ENCODE data around the gene ACRBP. TPM values are rescaled to one million over a fixed set of nuclear protein-coding genes. Genes with fewer than 3 reads are reported as not detected.

Gene ACRBP
- total RNA-seq, 1 donor from 2014 or later = 0.15 TPM

Other genes starting within 250 kb of the ACRBP start
- gene CD27, start 202.5 kb downstream of the ACRBP start, total RNA-seq = not detected in 2 replicates
- gene TAPBPL, start 195.4 kb downstream of the ACRBP start, total RNA-seq = 8.2 and 19.1 TPM in 2 replicates
- gene VAMP1, start 176.8 kb downstream of the ACRBP start, total RNA-seq = 1.8 and 2.3 TPM in 2 replicates
- 57.1 and 84.9 TPM in 2 replicates for gene MRPL51, start 154.2 kb downstream of the ACRBP start, total RNA-seq
- gene NCAPD2, start 153.3 kb downstream of the ACRBP start, total RNA-seq = 28.1 and 138 TPM in 2 replicates
- 5,930 and 6,897 TPM in 2 replicates for gene GAPDH, start 112.9 kb downstream of the ACRBP start, total RNA-seq
- gene IFFO1, start 91.4 kb downstream of the ACRBP start, total RNA-seq = 3.8 and 5.2 TPM in 2 replicates
- 16.5 and 32.3 TPM in 2 replicates for gene NOP2, start 79.1 kb downstream of the ACRBP start, total RNA-seq
- 228 and 358 TPM in 2 replicates for gene CHD4, start 40.1 kb downstream of the ACRBP start, total RNA-seq
- 0.17 TPM in 1 of 2 replicates, not detected in the other for gene LPAR5, start 11.5 kb downstream of the ACRBP start, total RNA-seq
- gene ING4, start 15.7 kb upstream of the ACRBP start, total RNA-seq = 45.3 and 67.6 TPM in 2 replicates
- 5.6 and 18.4 TPM in 2 replicates for gene ZNF384, start 41.9 kb upstream of the ACRBP start, total RNA-seq
- 0.15 TPM in 1 of 2 replicates, not detected in the other for gene PIANP, start 53.4 kb upstream of the ACRBP start, total RNA-seq
- 66.0 and 68.3 TPM in 2 replicates for gene COPS7A, start 76.6 kb upstream of the ACRBP start, total RNA-seq
- gene MLF2, start 105.7 kb upstream of the ACRBP start, total RNA-seq = 168 and 222 TPM in 2 replicates
- gene PTMS, start 118.9 kb upstream of the ACRBP start, total RNA-seq = 24.0 and 69.1 TPM in 2 replicates
- gene LAG3, start 125.1 kb upstream of the ACRBP start, total RNA-seq = not detected in 2 replicates
- gene CD4, start 142.1 kb upstream of the ACRBP start, total RNA-seq = 0.10 TPM in 1 of 2 replicates, not detected in the other
- 3.8 TPM in 1 of 2 replicates, not detected in the other for gene GPR162, start 174.4 kb upstream of the ACRBP start, total RNA-seq
- 17.4 and 36.8 TPM in 2 replicates for gene P3H3, start 181.0 kb upstream of the ACRBP start, total RNA-seq
- gene GNB3, start 193.5 kb upstream of the ACRBP start, total RNA-seq = 0.15 TPM in 1 of 2 replicates, not detected in the other
- gene CDCA3, start 203.9 kb upstream of the ACRBP start, total RNA-seq = 1.3 and 4.7 TPM in 2 replicates
- gene USP5, start 204.7 kb upstream of the ACRBP start, total RNA-seq = 107 and 113 TPM in 2 replicates
- 1,309 and 1,579 TPM in 2 replicates for gene TPI1, start 220.1 kb upstream of the ACRBP start, total RNA-seq
- 7.0 and 13.2 TPM in 2 replicates for gene SPSB2, start 225.9 kb upstream of the ACRBP start, total RNA-seq

Measured in renal cortical epithelial cell (primary cell).